GM18873 (cell line): Measurements from ENCODE around the gene SNRPA.
"Not testable (repeated sequence)": the region's sequence is repeated elsewhere in the genome, so short reads cannot be mapped to it uniquely, and the experiment has no call there.

Experiments used
- ATAC-seq: cut with Tn5 transposase; IDR thresholded peaks from one replicate; pipeline ENCODE4 v1.9.1; 2021; ENCODE audit warnings: mild to moderate bottlenecking, moderate library complexity, moderate number of reproducible peaks; ENCODE audit not compliant: unreplicated experiment, low FRiP score

SNRPA gene

DNA sequence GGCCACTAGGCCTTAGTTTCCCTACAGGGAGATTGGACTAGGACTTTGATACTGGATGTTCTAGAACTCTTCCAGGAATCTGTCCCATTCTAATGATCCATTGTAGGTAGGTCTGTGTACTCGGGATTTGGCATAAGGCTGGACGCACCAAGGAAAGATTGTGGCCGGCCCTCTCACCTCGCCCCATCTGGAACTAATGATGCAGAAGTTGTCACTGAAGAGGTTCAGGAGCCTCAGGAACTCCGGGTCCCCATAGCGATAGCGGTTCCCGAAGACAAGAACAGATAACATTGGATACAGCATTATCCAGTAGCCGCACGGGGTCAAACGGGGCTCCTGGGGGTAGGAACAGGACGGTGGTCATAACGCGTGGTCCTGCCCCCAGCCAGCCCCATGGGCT is 59.2 kb downstream of the SNRPA start:
- ATAC-seq = no peak

DNA sequence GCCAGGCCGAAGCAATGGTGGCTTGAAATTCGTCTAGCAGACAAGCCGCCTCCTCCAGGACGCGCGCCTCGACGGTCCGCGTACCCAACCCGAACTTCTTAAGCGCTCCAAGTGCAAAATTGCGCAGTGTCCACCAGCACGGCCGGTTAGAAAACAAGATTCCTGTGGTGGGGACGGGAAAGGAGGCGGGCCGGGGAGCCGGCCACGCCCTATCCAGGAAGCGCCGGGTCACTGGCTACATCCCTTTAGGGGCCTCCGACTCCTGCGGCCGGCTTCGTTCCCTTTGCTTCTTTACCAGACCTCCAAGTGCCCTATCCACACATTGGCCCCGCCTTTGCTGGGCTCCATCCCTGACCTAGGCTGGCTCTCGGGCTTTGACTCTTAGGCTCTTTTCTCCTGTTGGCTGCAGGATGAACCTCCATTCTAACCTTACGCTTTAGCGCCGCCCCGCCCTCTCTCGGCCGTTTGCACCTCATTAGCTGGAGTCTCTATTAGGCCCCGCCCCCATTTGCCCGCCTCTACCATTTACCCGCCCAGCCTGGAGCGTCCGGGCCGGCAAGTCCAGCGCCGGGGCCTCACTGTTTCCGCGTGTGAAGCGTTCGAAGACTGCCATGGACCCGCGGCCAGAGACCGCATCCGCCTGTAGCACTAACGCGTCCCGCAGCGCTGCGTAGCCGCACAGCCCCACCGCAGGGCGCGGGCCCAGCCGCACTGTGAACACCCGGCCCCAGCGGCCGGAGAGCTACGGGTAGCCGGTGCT is 59.8 kb downstream of the SNRPA start:
- ATAC-seq = not testable (repeated sequence)

DNA sequence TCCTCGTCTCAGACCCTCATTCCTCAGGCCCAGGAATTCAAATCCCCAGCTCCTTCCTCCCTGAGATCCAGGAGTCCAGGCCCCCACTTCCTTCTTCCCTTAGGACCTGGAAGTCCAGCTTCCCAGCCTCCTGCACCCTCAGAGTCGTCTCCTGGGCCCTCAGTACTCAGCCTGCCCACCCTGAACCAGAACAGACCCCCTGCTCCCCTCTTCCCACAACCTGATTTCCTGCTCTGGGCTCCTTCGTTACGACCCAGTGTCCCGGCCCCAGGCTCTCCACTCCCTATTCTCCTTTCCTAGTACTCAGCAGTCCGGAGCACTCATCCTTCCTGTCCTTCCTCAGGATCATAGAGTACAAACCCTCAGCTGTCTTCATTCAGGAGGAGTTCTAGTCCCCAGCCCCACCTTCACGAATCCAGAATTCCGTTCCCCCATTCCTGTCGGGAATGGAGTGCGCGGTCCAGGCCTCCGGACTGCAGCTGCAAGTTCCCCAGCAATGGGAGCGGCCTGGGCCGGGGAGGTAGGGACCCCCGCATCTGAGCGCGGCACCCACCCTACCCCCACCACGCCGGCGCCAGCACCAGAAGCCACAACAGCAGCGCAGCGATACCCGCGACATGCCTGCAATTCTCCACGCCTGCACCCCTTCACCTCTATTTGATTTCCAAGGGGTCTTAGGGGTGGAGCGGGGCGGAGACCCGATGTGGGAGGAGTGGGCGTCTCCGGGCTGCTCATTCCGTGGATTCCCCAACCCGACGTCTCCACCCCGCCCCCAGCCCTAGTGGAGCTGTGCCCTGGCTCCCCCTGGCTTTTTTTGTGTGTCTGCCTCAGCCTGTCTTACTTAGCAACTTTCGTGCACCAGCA is 60.7 kb downstream of the SNRPA start:
- no peak for ATAC-seq

DNA sequence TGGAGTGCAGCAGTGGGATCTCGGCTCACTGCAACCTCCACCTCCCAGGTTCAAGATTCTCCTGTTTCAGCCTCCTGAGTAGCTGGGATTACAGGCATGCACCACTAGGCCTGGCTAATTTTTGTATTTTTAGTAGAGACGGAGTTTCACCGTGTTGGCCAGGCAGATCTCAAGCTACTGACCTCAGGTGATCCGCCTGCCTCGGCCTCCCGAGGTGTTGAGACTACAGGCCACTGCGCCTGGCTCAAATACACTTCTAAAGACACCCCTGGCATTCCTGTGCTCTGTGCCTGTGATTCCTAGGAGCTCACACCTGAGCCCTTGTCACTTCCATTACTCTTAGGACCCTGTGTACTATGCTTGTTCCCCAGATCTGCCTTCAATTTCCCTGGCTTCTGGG is 61.6 kb downstream of the SNRPA start:
- not testable (repeated sequence) for ATAC-seq

DNA sequence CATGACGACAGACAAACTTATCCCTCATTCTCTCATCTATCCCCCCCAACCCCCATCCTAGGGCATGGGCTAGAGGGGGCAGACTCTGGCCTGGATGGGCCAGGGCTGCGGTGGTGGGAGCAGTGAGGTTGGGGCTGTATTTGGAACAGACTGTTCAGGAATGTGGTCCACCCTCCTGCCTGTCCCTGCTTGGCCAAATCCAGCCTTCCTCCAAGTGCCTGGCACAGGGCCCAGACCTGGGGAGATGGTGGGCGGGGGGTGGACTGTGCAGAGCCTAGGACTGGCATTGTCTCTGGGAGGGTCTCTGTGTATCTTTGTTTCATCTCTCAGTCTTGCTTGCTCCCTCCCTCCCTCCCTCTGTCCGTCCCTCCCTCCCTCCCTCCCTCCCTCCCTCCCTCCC is 62.2 kb downstream of the SNRPA start:
- ATAC-seq = no peak
